Liver (tissue), 9 donors: ENCODE measurements around the gene TEK. TPM values are rescaled to one million over a fixed set of nuclear protein-coding genes. Genes with fewer than 3 reads are reported as not detected.

Experiments used
- DNase-seq: peaks from one replicate; pipeline ENCODE4 v3.0.0-alpha.2; 2017; ENCODE audit warnings: low spot score
- H3K27ac ChIP-seq, 2 donors: one replicate each; pipeline ENCODE4 v1.7.0; 2013; ENCODE audit warnings: inconsistent platforms in 2 of 2, low read length in 2 of 2, control low read depth in 1 of 2, low read depth in 1 of 2, mild to moderate bottlenecking in 1 of 2
- H3K27me3 ChIP-seq, 4 donors: one replicate each; pipeline versions ENCODE4 v1.6.1 to v1.7.0; 2013; ENCODE audit warnings: low read length in 3 of 4, inconsistent platforms in 1 of 4, mild to moderate bottlenecking in 1 of 4, moderate library complexity in 1 of 4; ENCODE audit not compliant: control insufficient read depth in 4 of 4, insufficient read depth in 4 of 4
- H3K36me3 ChIP-seq, 4 donors: one replicate each; pipeline versions ENCODE4 v1.6.1 to v1.7.0; 2013; ENCODE audit warnings: low read length in 3 of 4, mild to moderate bottlenecking in 3 of 4, low read depth in 1 of 4, moderate library complexity in 1 of 4; ENCODE audit not compliant: control insufficient read depth in 4 of 4, insufficient read depth in 3 of 4
- H3K4me1 ChIP-seq, 4 donors: one replicate each; pipeline versions ENCODE4 v1.6.1 to v1.7.0; 2013; ENCODE audit warnings: low read length in 3 of 4, mild to moderate bottlenecking in 3 of 4, moderate library complexity in 1 of 4; ENCODE audit not compliant: control insufficient read depth in 4 of 4, insufficient read depth in 4 of 4
- H3K4me3 ChIP-seq, 3 donors: one replicate each; pipeline versions ENCODE4 v1.6.1 to v1.7.0; 2013; ENCODE audit warnings: low read length in 3 of 3, control low read depth in 1 of 3, low read depth in 1 of 3, mild to moderate bottlenecking in 1 of 3
- H3K9ac ChIP-seq, 2 donors: one replicate each; pipeline ENCODE4 v1.7.0; 2013; ENCODE audit warnings: low read length in 2 of 2, mild to moderate bottlenecking in 2 of 2, moderate library complexity in 2 of 2, control low read depth in 1 of 2, low read depth in 1 of 2
- H3K9me3 ChIP-seq, 4 donors: one replicate each; pipeline versions ENCODE4 v1.6.1 to v1.7.0; 2013; ENCODE audit warnings: low read length in 3 of 4; ENCODE audit not compliant: control insufficient read depth in 4 of 4
- CTCF ChIP-seq: fragments of 150-350 bp; IDR thresholded peaks from 2 replicates; pipeline ENCODE4 v1.5.1; 2017; ENCODE audit warnings: improper control_type of control experiment, low read depth, low read length; ENCODE audit not compliant: missing input control
- EGR1 ChIP-seq, 2 donors: IDR thresholded peaks; 2 replicates each; pipeline ENCODE4 v1.6.1; 2016 to 2018; ENCODE audit warnings: antibody characterized with exemption in 2 of 2, low read depth in 2 of 2
- FOXA1 ChIP-seq: IDR thresholded peaks from 2 replicates; pipeline ENCODE4 v1.6.1; 2016; ENCODE audit warnings: antibody characterized with exemption
- FOXA2 ChIP-seq: IDR thresholded peaks from 2 replicates; pipeline ENCODE4 v1.6.1; 2016; ENCODE audit warnings: antibody characterized with exemption
- GABPA ChIP-seq, 2 donors: IDR thresholded peaks in 1 of 2; conservative IDR thresholded peaks in 1 of 2; 2 replicates each; pipeline ENCODE4 v1.6.1; 2016; ENCODE audit warnings: antibody characterized with exemption in 2 of 2, mild to moderate bottlenecking in 1 of 2, moderate library complexity in 1 of 2
- HNF4A ChIP-seq, 2 donors: conservative IDR thresholded peaks; 2 replicates each; pipeline ENCODE4 v1.6.1; 2016; ENCODE audit warnings: antibody characterized with exemption in 2 of 2, mild to moderate bottlenecking in 2 of 2
- HNF4G ChIP-seq: IDR thresholded peaks from 2 replicates; pipeline ENCODE4 v1.6.1; 2016; ENCODE audit warnings: antibody characterized with exemption
- JUND ChIP-seq, 2 donors: IDR thresholded peaks; 2 replicates each; pipeline ENCODE4 v1.6.1; 2016; ENCODE audit warnings: antibody characterized with exemption in 2 of 2
- NR2F2 ChIP-seq: IDR thresholded peaks from 2 replicates; pipeline ENCODE4 v1.6.1; 2016; ENCODE audit warnings: antibody characterized with exemption
- RAD21 ChIP-seq, 2 donors: IDR thresholded peaks; 2 replicates each; pipeline ENCODE4 v1.6.1; 2016; ENCODE audit warnings: antibody characterized with exemption in 2 of 2, mild to moderate bottlenecking in 2 of 2
- REST ChIP-seq: IDR thresholded peaks from 2 replicates; pipeline ENCODE4 v1.6.1; 2016; ENCODE audit warnings: antibody characterized with exemption, mild to moderate bottlenecking
- RXRA ChIP-seq, 2 donors: IDR thresholded peaks; 2 replicates each; pipeline ENCODE4 v1.6.1; 2017 to 2018; ENCODE audit warnings: antibody characterized with exemption in 2 of 2, mild to moderate bottlenecking in 1 of 2
- SP1 ChIP-seq: IDR thresholded peaks from 2 replicates; pipeline ENCODE4 v1.6.1; 2018; ENCODE audit warnings: antibody characterized with exemption, mild to moderate bottlenecking
- TAF1 ChIP-seq: conservative IDR thresholded peaks from 2 replicates; pipeline ENCODE4 v1.6.1; 2016; ENCODE audit warnings: antibody characterized with exemption, mild to moderate bottlenecking
- YY1 ChIP-seq: IDR thresholded peaks from 2 replicates; pipeline ENCODE4 v1.6.1; 2016; ENCODE audit warnings: antibody characterized with exemption, mild to moderate bottlenecking
- ZBTB33 ChIP-seq: IDR thresholded peaks from 2 replicates; pipeline ENCODE4 v1.6.1; 2016; ENCODE audit warnings: antibody characterized with exemption
- WGBS: extraction: QIAGEN DNeasy Blood & Tissue Kit; methylation state at CpG from one replicate; pipeline ENCODE4 v1.1.7; 2013; 5-methylcytosine and 5-hydroxymethylcytosine counted together
- polyA plus RNA-seq, 2 donors: library from polyadenylated mRNA; stranded (reverse) in 1 of 2; unstranded in 1 of 2; fragments of 200-250 nt in 1 of 2; fragments of >200 nt in 1 of 2; fragmentation: Nextera tagmentation in 1 of 2; extraction: Ambion mirVana in 1 of 2; gene quantifications; one replicate each; pipeline versions ENCODE4 v1.2.1 to v1.2.3, GENCODE V29; 2013 to 2015
- total RNA-seq, 2 donors: library from RNA; depleted of rRNA; stranded (reverse); fragments of >200 nt; gene quantifications; one replicate each; pipeline ENCODE4 v1.2.3, GENCODE V29; 2014
- donor health status: healthy.
- donor health status: healthy.
- donor health status: healthy.
- donor health status: healthy.
- donor health status: healthy.

Gene TEK
- total and polyA plus RNA-seq, 4 donors: 2.9 to 13.8 (median 8.4) TPM

GRCh38 chr9:27184556-27185351 is 75.7 kb downstream of the TEK start:
- H3K36me3 ChIP-seq: no peaks in the 10 kb centered on the region
- DNase-seq: no peak
- H3K27ac ChIP-seq: no peak overlapping the region
- H3K9me3 ChIP-seq: no peaks in the 10 kb centered on the region
- no peaks in the 10 kb centered on the region for H3K4me1 ChIP-seq
- no peak for TF ChIP-seq NR2F2
- TF ChIP-seq HNF4A (conservative IDR thresholded peaks at IDR 0.05): no peak
- TF ChIP-seq FOXA2: no peak
- TF ChIP-seq ZBTB33: no peak
- no peak for TF ChIP-seq EGR1 (IDR thresholded peaks at IDR 0.05; ENCODE audit: low read depth in 2 of 2)
- no peak for TF ChIP-seq REST
- TF ChIP-seq HNF4G: no peak
- TF ChIP-seq CTCF: no peak
- no peak for TF ChIP-seq TAF1
- TF ChIP-seq RAD21 (IDR thresholded peaks at IDR 0.05): no peak
- TF ChIP-seq JUND (IDR thresholded peaks at IDR 0.05): no peak
- TF ChIP-seq FOXA1: no peak
- TF ChIP-seq YY1: no peak
- 80% methylated on average over 5 of the region's 5 CpGs for WGBS
- H3K4me3 ChIP-seq: no peak overlapping the region
- no peaks in the 10 kb centered on the region for H3K27me3 ChIP-seq
- no peak overlapping the region for H3K9ac ChIP-seq

GRCh38 chr9:27188426-27188825 is 79.4 kb downstream of the TEK start:
- Histone ChIP-seq H3K4me1 (no peaks in the 10 kb centered on the region), H3K27me3 (no peaks in the 10 kb centered on the region), H3K36me3 (no peaks in the 10 kb centered on the region), H3K27ac (no peak overlapping the region), H3K9ac (no peak overlapping the region), H3K4me3 (no peak overlapping the region), H3K9me3 (no peaks in the 10 kb centered on the region)
- DNase-seq: no peak
- WGBS: 56% methylated on average over 1 of the region's 1 CpG
- TF ChIP-seq SP1 (no peak), EGR1 (IDR thresholded peaks at IDR 0.05; ENCODE audit: low read depth in 2 of 2) (no peak), YY1 (no peak), JUND (IDR thresholded peaks at IDR 0.05) (no peak), CTCF (no peak), HNF4A (conservative IDR thresholded peaks at IDR 0.05) (no peak), FOXA1 (no peak), HNF4G (no peak), ZBTB33 (no peak), RXRA (IDR thresholded peaks at IDR 0.05) (no peak), RAD21 (IDR thresholded peaks at IDR 0.05) (no peak), GABPA (IDR thresholded peaks at IDR 0.05 in 1 of 2, conservative IDR thresholded peaks at IDR 0.05 in 1 of 2) (no peak)
